SH-SY5Y (cell line): ENCODE results near the gene ZFP82.

Experiments
- GATA2 ChIP-seq: IDR thresholded peaks from 2 replicates; pipeline ENCODE4 v1.6.1; 2011; ENCODE audit warnings: mild to moderate bottlenecking, low read depth, low read length
- GATA3 ChIP-seq: IDR thresholded peaks from 2 replicates; pipeline ENCODE4 v1.6.1; 2011; ENCODE audit warnings: low read depth, mild to moderate bottlenecking, low read length, moderate library complexity

DNA sequence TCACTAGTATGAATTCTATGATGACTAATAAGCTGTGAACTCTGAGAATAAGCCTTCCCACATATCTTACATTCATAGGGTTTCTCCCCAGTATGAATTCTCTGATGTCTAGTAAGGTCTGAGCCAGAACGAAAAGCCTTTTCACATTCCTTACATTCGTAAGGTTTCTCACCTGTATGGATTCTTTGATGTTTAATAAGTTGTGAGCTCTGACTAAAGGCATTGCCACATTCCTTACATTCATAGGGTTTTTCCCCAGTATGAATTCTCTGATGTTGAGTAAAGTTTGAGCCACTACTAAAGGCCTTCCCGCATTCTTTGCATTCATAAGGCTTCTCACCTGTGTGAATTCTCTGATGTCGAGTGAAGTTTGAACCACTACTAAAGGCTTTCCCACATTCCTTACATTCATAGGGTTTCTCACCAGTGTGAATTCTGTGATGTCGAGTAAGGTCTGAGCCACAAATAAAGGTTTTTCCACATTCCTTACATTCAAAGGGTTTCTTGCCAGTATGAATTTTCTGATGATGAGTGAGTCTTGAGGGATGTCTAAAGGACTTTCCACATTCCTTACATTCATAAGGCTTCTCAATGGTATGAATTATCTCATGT lies 30.7 kb upstream of the ZFP82 start:
- TF ChIP-seq GATA2 (no peak), GATA3 (no peak)
